DND-41 (cell line): ENCODE results near the gene ANXA1.
"Not testable (repeated sequence)": the region's sequence is repeated elsewhere in the genome, so short reads cannot be mapped to it uniquely, and the experiment has no call there.

Experiments used
- ATAC-seq: fragments of 200-7000 bp; cut with Tn5 transposase; 3 replicates; pipeline ENCODE4 v1.9.1; 2021; ENCODE audit warnings: low read depth; ENCODE audit not compliant: insufficient read depth
- DNase-seq: peaks from one replicate; pipeline ENCODE4 v3.0.0-alpha.2; 2020
- H2AFZ ChIP-seq: 2 replicates; pipeline ENCODE4 v1.6.0; 2012; ENCODE audit warnings: low read depth, low read length
- H3K27ac ChIP-seq: 2 replicates; pipeline ENCODE4 v1.5.1; 2012; ENCODE audit warnings: low read length, inconsistent platforms
- H3K27me3 ChIP-seq: fragments of 200-600 bp; sonication (generic); 2 replicates; pipeline ENCODE4 v1.6.0; 2012; ENCODE audit warnings: low read length, mild to moderate bottlenecking, inconsistent platforms; ENCODE audit not compliant: insufficient read depth, poor library complexity
- H3K36me3 ChIP-seq: 2 replicates; pipeline ENCODE4 v1.5.1; 2012; ENCODE audit warnings: low read length, inconsistent platforms; ENCODE audit not compliant: insufficient read depth
- H3K4me1 ChIP-seq: 2 replicates; pipeline ENCODE4 v1.5.1; 2012; ENCODE audit warnings: mild to moderate bottlenecking, low read length; ENCODE audit not compliant: insufficient read depth
- H3K4me2 ChIP-seq: 2 replicates; pipeline ENCODE4 v1.6.0; 2012; ENCODE audit warnings: mild to moderate bottlenecking, moderate library complexity, low read length, inconsistent platforms; ENCODE audit not compliant: insufficient read depth
- H3K4me3 ChIP-seq, 2 experiments: fragments of 200-600 bp in 1 of 2; shearing (Covaris generic) in 1 of 2; 2 replicates each; pipeline ENCODE4 v1.5.1; 2012 to 2016; ENCODE audit warnings: inconsistent platforms in 2 of 2, low read length in 2 of 2, mild to moderate bottlenecking in 2 of 2, low read depth in 1 of 2, moderate library complexity in 1 of 2
- H3K79me2 ChIP-seq: 2 replicates; pipeline ENCODE4 v1.6.0; 2012; ENCODE audit warnings: low read length, inconsistent platforms; ENCODE audit not compliant: insufficient read depth
- H3K9ac ChIP-seq: 2 replicates; pipeline ENCODE4 v1.6.0; 2012; ENCODE audit warnings: low read depth, mild to moderate bottlenecking, inconsistent platforms, low read length, moderate library complexity
- H3K9me3 ChIP-seq: 2 replicates; pipeline ENCODE4 v1.5.1; 2012; ENCODE audit warnings: low read length, moderate library complexity, mild to moderate bottlenecking, inconsistent platforms; ENCODE audit not compliant: insufficient read depth, severe bottlenecking
- H4K20me1 ChIP-seq: 2 replicates; pipeline ENCODE4 v1.6.0; 2012; ENCODE audit warnings: low read length; ENCODE audit not compliant: insufficient read depth
- CTCF ChIP-seq: IDR thresholded peaks from 2 replicates; pipeline ENCODE4 v1.5.1; 2012; ENCODE audit warnings: borderline replicate concordance, low read length, moderate library complexity, mild to moderate bottlenecking; ENCODE audit not compliant: poor library complexity, severe bottlenecking; ENCODE audit errors: extremely low read depth
- EZH2 ChIP-seq: IDR thresholded peaks from 3 replicates; pipeline ENCODE4 v1.6.1; 2012; ENCODE audit warnings: borderline replicate concordance, low read depth, mild to moderate bottlenecking, moderate library complexity, low read length, inconsistent platforms; ENCODE audit not compliant: severe bottlenecking

Gene ANXA1

GRCh38 chr9:73183428-73183827 is 31.8 kb downstream of the ANXA1 start:
- H3K9me3 ChIP-seq: no peaks in the 10 kb centered on the region
- no peak for ATAC-seq

GRCh38 chr9:73183917-73184861 is 32.5 kb downstream of the ANXA1 start:
- TF ChIP-seq EZH2 (no peak), CTCF (peak; percentile 55)
- H3K9me3 ChIP-seq: no peaks in the 10 kb centered on the region
- H3K27ac ChIP-seq: 0 out of 2 replicates have a peak overlapping the region, but pooled peaks have one; percentile 8
- no peaks in the 10 kb centered on the region for H3K79me2 ChIP-seq
- H4K20me1 ChIP-seq: no peaks in the 10 kb centered on the region
- DNase-seq (no peak), ATAC-seq (peak; percentile 49; the same call in 1 of the 3 replicates)
- no peaks in the 10 kb centered on the region for H3K27me3 ChIP-seq
- H3K9ac ChIP-seq: no peak overlapping the region
- H3K4me2 ChIP-seq: no peak overlapping the region
- H3K36me3 ChIP-seq: no peaks in the 10 kb centered on the region
- no peak overlapping the region for H2AFZ ChIP-seq
- peaks cover 11% of the 10 kb centered on the region; the same call in 1 of the 2 replicates for H3K4me1 ChIP-seq
- no peak overlapping the region for H3K4me3 ChIP-seq

More at GRCh38 chr9:73183428-73183827, 31.8 kb downstream of the ANXA1 start:
- no peak overlapping the region for H3K4me2 ChIP-seq
- H2AFZ ChIP-seq: no peak overlapping the region
- TF ChIP-seq CTCF: no peak
- no peak for TF ChIP-seq EZH2
- no peaks in the 10 kb centered on the region for H3K36me3 ChIP-seq
- peaks cover 11% of the 10 kb centered on the region; the same call in 1 of the 2 replicates for H3K4me1 ChIP-seq
- no peak for DNase-seq
- H3K4me3 ChIP-seq: no peak overlapping the region
- no peaks in the 10 kb centered on the region for H3K27me3 ChIP-seq
- H3K27ac ChIP-seq: no peak overlapping the region
- H4K20me1 ChIP-seq: no peaks in the 10 kb centered on the region
- H3K9ac ChIP-seq: no peak overlapping the region
- H3K79me2 ChIP-seq: no peaks in the 10 kb centered on the region

- H3K79me2 ChIP-seq, H3K4me2 ChIP-seq, H4K20me1 ChIP-seq, H3K27ac ChIP-seq, ATAC-seq, H3K4me3 ChIP-seq, H3K9ac ChIP-seq, H3K9me3 ChIP-seq, DNase-seq, H3K36me3 ChIP-seq, H3K27me3 ChIP-seq, H2AFZ ChIP-seq, H3K4me1 ChIP-seq: not testable (repeated sequence)
Measured at GRCh38 chr9:73191109-73191508, 39.4 kb downstream of the ANXA1 start.

GRCh38 chr9:73194284-73194683 is 42.6 kb downstream of the ANXA1 start:
- no peaks in the 10 kb centered on the region for H3K9me3 ChIP-seq
- H4K20me1 ChIP-seq: no peaks in the 10 kb centered on the region
- no peaks in the 10 kb centered on the region for H3K27me3 ChIP-seq
- no peaks in the 10 kb centered on the region for H3K36me3 ChIP-seq
- TF ChIP-seq EZH2: no peak
- no peak for TF ChIP-seq CTCF
- H3K27ac ChIP-seq: no peak overlapping the region
- H3K4me3 ChIP-seq: no peak overlapping the region
- no peak overlapping the region for H3K9ac ChIP-seq
- no peak for ATAC-seq
- DNase-seq: no peak
- no peak overlapping the region for H3K4me2 ChIP-seq
- H2AFZ ChIP-seq: no peak overlapping the region
- no peaks in the 10 kb centered on the region for H3K4me1 ChIP-seq
- no peaks in the 10 kb centered on the region for H3K79me2 ChIP-seq
